NCI-H2081 (cell line): Measurements from ENCODE around the gene GTF2A1.
"Not testable (repeated sequence)": the region's sequence is repeated elsewhere in the genome, so short reads cannot be mapped to it uniquely, and the experiment has no call there.

Experiments used
- DNase-seq, 2 experiments: peaks; one replicate each; lab custom pipeline; 2025; lab: John Stamatoyannopoulos, UW

The GTF2A1 gene

DNA sequence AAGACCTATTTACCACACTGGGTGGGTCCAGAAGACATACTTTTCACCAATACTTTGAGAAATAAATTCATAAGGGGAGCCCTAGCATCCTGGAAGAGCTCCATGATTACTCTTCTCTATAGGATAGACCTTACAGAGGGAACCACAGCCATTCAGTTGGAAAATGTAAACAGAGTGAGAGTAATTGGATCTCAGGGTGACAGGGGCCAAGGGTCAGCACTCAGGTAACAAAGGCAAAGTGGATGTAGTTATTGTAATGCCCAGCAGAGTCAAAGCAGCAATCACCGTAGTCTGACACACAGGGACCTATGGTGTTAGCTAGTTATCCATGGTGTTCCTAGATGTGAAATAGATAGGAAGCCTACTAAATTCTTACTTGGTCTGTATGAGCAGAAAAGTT, 10.8 kb upstream of the GTF2A1 start:
- no peak for DNase-seq

DNA sequence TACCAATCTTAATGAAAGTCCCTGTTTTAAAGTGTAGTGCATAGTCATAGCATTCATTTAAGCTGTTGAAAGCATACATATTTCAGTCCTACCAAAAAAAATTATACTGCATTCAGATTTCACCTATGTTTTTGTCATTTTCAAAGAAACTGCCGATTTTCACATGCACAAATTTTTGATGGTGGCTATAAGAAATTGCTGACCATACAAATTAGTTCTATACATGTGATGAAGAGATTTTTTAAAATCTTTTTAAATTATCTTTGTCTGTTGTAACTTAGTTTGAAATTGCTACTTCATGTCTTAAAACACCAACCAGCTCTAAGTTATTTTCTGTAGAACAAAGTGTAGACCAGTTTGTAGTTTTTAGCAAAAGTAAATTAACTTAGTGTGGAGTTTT, 3.5 kb upstream of the GTF2A1 start:
- DNase-seq: no peak

DNA sequence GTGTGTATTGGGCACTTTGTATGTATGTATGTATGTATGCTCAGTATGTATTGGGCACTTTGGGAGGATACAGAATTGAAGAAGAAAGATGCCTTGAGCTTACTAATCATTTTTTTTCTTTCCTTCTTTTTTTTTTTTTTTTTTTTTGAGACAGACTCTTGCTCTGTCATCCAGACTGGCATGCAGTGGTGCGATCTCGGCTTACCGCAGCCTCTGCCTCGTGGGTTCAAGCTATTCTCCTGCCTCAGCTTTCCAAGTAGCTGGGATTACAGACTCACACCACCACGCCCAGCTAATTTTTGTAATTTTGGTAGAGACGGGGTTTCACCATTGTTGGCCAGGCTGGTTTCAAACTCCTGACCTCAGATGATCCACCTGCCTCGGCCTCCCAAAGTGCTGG, 3.0 kb upstream of the GTF2A1 start:
- not testable (repeated sequence) for DNase-seq

DNA sequence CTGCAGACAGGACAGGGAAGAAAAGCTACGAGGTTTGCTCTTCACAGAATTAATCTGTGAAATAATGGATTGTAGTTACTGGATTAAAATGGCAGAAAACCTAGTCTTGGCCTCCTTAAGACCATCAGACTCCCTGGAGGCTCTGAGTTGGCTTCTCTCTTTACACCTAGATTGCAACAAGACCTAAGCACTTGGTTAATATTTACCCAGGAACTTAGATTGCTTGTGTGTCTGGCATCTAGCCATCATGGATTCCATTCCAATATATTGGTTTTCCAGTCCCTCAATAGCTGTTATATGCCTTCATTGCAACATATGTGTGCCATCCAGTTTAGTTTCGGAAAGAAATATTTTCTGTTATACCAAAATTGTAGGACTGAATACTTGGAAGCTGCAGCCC, 1.9 kb upstream of the GTF2A1 start:
- no peak for DNase-seq

DNA sequence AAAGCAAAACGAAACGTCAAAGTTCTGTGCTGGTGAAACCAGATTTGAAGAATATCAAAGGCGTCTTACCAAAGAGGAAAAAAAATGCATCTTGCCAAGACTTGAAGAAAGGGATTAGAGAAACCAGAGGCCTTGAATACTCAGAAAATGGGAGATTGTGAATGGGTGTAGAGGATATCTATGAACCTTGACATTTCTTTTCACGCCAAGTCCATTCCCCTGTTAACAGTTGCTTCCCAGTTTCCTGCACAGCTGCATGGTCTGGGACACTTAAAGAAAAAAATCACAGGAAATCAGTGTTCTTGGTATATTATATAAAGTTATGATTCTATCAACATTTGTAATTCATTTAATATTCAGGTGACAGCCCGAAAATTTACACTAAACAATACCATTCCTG, 1.4 kb upstream of the GTF2A1 start:
- no peak for DNase-seq

DNA sequence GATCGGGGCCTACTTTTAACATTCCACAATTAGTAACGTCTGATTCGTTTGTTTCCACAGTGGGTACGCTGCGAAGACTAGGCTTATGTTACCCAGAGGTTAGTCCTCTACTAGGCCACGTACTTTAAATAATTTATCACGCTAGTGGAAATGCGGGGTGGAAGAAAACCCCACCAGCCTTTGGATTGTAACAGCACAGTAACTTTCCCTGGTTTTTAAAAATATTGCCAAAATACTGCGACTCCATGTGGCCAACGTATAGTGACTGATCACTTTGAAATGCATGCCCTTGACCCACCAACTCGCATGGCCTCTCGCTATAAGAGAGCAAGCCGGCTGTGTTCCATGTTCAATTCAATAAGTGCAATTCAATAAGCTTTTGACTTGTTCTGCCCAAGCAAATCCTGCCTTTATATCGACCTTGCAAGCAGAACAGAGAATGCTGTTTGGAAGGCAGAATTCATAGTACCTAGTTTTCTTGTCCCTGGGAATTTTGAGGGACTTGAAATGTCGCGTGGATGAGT, 882 bp upstream of the GTF2A1 start:
- DNase-seq: no peak

DNA sequence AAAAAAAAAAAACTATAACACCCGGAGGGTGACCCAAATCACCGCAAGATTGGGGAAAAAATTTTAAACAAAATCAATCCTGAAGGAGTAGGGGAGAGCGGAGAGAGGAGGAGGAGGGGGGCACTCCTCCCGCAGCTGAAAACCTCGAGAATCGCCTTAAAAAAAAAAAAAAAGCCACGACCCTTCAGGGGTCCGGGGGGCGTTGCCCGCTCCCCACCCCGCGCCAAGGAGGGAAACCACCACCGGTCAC, 254 bp downstream of the GTF2A1 start:
- DNase-seq: no peak

DNA sequence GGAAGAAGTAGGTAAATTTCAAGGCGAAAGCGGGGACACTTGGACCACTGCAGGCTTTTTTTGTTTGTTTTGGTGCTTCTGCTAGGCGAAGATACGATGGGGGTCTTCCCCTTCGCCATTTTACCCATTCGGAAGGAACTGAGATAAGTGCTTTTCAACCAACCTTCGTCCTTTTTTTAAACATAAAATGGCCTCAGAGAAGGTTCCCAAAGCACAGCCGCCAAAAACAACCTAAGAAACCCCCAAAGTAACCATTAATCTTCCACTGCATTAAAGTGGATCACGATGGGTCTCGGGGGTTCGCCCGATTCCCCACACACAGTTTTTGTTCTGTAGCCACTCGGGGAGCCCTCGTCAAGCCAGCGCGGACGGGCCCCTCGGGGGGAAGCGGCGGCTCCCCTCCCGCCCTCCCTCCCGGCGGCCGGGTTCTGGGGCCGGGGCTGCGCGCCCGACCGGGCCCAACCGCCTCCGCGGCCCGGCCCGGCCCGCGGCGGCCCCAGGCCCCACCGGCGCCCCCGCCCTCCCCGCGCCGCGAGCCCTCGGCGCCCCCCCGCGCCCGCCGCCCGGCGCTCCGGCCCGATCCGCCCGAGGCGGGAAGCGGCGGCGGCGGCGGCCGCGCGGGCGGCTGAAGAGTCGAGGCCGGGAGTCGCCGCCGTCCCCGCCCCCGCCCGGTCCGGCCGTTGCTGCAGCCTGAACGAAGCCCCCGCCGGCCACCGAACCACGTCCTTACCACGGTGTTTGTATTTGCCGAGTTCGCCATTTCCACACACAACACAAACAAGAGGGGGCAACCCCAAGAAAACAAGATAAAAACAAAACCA, 790 bp downstream of the GTF2A1 start:
- DNase-seq: peak; percentile 26 to 53

DNA sequence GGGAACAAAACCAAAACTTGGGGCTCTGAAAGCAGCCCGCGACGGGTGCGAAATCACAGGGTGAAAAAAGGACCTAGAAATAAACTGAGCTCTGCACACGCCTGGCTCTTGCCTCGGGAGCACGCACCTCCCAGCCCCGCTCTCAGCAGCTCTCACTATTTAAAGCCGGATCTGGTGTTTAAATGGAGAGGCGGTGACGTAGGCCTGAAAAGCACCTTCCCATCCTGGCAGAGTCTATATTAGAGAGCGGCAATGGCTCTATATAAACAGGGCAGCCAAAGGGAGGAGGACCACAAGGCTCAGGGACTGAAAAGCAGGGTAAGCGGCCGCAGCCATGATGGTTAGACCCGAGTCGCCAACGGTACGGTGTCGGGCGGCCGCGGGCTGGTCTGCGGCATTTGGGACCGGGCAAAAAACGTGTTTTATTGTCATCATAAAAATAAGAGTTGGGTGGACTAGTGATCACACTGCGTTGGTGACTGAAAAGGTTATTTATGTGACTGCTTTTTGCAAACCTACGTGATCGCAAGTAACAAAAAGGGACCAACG, 1.5 kb downstream of the GTF2A1 start:
- peak; percentile 98 for DNase-seq

DNA sequence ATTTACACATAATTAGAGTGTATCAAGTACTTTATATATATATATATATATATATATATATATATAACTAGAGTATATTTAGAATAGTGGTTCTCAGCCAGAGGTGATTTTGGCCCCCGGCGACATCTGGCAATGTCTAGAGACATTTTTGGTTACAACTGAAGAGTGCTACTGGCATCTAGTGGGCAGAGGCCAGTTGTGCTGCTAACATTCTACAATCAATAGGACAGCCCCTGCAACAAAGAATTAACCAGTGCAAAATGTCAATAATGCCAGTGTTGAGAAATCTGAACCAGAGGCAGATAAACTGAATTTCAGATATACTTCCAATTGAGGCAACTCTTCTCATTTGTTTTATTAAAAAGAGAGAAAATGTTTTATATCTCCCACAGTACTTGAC, 8.9 kb downstream of the GTF2A1 start:
- peak in 1 of 2 experiments; percentile 24 for DNase-seq

DNA sequence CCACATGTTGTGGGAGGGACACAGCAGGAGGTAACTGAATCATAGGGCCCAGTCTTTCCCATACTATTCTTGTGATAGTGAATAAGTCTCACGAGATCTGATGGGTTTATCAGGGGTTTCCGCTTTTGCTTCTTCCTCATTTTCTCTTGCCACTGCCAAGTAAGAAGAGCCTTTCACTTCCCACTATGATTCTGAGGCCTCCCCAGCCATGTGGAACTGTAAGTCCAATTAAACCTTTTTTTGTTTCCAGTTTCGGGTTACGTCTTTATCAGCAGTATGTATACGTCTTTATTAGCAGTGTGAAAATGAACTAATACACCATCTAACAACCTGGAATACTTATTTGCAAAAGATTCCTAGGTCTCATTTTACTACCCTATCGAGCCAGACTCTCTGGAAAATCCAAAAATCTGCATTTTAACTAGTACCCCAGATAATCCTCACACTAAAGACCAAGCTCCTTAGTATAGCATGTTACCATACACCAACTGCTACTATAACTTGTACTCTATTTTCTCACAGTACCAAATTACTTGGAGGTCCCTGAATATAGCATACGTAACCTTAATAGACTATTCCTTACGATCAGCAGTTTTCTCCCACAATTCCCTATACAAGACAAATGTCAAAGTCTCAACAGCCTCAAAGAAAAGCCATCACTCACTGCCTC, 11.5 kb downstream of the GTF2A1 start:
- DNase-seq: no peak

DNA sequence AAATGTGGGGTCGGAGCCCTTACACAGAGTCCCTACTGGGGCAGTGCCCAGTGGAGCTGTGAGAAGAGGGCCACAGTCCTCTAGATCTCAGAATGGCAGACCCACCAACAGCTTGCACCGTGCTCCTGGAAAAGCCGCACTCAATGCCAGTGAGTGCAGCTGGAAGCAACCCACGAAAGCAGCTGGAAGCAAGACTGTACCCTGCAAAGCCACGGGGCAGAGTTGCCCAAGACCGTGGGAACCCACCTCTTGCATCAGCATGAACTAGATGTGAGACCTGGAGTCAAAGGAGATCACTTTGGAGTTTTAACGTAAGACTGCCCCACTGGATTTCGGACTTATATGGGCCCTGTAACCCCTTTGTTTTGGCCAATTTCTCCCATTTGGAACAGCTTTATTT, 12.3 kb downstream of the GTF2A1 start:
- DNase-seq: no peak

DNA sequence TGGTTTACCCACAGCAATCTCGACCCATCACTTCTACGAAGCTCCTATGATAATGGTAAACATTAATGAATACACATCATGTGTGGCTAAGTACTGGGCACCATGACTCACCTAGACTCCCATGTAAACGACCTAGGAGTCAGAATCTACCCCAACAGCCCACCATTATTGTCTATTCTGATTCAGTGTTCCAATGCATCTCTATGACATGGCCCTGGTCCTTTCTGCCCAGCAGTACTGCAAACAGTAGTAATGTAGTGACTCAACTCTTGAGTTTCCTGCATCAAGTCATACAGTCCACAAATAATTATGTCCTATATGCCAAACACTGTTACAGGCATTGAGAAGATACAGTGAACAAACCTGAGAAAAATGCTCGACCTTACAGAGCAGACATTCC, 14.6 kb downstream of the GTF2A1 start:
- no peak for DNase-seq

DNA sequence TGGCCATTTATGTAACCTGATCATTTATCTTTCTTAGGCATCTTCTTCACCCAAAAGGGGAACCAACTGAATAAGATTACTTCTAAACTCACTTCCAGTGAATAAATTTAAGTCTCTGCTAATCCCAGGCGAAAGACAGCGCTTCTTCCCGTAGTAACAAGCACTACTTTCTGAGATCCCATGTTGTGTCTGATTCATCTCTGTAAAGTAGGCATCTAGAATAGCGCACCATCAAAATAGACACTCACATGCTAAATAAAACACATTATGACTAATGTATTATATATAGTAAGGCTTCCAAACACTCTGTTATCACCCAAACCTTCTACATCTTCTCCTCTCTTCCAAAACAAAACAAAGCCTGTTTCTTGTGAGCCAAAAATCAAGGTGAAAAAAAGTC, 15.1 kb downstream of the GTF2A1 start:
- DNase-seq: no peak

DNA sequence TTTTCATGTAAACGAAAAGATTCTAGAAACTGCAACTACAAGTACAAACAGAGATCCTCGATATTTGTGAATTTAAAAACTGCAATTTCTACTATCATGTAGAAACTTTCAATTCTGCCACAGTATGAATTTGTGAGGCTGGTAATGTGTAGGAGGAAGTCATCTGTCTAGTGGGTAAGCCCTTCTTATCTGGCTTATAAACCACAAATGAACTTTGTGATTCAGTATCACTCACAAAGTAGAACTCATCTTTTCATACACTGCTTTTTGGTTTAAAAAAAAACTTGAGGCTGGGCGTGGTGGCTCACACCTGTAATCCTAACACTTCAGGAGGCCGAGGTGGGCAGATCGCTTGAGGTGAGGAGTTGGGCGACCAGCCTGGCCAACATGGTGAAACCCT, 20.7 kb downstream of the GTF2A1 start:
- no peak for DNase-seq

DNA sequence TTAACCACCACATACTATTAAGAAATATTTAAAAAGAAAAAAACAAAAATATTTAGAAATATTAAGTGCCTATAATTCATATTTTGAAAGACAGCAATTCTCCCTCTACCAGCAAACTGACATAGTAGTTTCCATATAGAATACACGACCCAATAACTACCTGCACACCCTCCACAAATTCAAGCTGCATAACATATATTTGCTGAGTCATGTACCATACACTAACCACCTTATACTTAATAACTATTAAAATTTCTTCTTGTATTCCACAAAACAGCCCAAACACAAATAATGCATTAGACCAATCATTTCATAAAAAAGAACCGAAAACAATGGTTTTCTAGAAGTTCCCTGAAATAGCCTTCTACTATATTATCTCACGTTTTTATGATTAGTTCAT, 21.7 kb downstream of the GTF2A1 start:
- no peak for DNase-seq

DNA sequence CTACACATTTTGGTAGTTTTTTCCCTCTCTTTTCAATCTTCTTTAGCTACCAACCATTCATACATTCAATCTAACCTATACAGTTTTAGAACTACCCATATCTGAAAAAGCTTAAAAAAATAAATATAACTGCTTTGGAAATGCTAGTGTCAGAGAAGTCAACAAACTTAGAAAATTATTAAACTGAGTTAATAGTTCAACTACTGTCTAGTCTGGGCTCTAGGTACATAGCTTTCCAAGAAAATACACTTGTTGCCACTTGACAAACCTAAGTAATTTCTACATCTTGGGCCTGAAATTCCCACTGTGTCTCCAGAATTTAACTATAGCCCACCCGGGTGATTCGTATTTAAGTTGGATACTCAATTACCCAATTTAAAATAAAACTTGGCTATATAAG, 22.1 kb downstream of the GTF2A1 start:
- DNase-seq: no peak

DNA sequence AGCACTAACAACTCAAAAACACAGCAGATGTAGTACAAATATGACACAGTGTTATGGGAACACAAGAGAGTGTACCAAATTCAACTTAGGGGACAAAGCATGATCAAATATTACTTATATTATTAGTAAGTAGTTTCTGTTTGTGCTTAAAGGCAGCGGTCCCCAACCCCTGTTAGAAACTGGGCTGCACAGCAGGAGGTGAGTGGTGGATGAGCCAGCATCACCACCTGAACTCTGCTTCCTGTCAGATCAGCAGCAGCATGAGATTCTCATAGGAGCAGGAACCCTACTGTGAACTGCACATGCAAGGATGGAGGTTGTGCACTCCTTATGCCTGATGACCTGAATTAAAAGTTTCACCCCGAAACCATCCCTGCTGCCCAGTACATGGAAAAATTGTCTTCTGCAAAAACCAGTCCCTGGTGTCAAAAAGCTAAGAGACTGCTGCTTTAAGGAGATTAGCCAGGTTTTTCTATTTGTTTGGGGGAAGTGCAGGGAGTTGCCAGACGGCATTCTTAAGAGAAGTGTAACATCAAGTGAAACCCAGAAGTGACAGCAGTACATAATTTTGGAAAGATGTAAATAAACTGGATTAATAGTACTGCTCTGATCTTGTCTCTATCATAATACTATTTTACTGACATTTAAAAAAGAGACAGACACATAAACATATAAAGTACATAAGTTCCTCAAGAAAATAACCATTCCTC, 26.7 kb downstream of the GTF2A1 start:
- no peak for DNase-seq

DNA sequence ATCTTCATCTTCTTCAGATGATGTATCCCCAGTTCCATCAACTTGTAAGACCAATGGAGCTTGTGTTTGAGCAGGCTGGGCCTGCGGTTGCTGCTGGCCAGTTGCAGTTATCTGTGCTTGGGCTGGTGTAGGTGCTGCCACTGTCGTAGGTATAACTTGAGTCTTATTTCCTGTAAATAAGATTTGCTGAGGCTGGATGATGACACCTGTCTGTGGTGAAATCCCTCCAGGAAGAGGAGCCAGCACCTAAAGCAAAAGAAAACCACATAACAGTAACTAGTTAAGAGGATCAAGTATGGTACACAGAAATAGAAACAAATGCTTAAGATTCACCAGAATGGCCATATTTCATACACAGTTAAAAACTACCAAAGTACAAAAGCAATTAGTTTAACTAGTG, 28.2 kb downstream of the GTF2A1 start:
- DNase-seq: no peak

DNA sequence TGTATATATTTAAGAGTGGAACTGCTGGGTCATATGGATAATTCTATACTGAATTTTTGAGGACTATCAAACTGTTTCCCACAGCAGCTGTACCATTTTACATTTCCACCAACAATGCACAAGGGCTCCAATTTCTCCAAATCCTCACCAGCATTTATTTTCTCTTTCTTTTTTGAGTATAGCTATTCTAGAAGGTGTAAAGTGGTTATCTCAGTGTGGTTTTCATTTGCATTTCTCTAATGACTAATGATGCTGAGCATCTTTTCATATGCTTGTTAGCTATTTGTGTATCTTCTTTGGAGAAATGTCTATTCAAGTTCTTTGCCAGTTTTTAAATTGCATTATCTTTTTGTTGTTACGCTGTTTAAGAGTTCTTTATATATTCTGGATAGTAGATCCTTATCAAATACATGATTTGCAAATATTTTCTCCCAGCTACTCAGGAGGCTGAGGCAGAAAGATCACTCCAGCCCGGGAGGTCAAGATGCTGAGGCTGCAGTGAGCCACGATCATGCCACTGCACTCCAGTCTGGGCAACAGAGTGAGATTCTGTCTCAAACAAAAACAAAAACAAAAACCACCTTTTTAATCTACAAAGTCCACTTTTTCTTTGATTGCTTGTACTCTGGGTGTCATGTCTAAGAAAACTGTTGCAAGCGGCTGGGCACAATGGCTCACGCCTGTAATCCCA, 32.8 kb downstream of the GTF2A1 start:
- DNase-seq: no peak

DNA sequence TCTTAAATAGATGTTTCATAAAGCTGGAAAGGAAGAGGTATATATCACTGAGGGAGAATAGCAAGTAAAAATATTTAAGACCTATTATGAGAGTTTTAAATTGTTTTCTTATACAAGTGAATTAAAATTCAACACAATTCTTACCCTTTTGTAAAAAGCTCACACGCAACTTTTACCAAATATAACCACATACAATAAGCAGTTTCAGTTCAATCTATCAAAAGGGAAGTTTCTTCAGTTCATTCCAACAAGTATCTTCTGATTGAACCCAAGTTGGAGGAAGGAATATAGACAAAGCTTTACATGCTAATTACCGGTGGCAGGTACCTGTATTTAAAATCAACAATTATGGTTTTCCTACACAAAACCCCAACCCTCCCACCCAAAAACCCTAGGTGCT, 41.1 kb downstream of the GTF2A1 start:
- no peak for DNase-seq

DNA sequence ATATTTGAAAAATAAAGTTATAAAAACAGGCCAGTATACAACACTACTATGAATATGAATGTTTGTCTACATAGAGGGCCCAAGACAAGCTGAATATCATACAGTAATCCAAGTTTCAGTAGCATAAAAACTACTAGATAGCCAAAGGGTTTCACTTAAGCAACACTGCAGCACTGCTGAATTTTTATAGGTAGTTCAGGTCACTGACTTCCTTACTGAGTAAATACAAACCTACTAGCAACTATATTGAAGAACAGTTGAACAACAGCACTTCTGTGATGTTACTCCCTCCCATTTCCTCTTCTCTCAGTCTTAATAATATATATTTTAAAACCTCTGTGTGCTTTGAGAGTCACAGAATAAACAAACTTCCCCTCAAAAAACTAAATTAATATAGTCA, 42.7 kb downstream of the GTF2A1 start:
- DNase-seq: no peak
